Activated CD8-positive, alpha-beta memory T cell treated with anti-CD3 and anti-CD28 coated beads for 24 hours (primary cell): ENCODE data around the gene TACR3.
"Not testable (repeated sequence)": the region's sequence is repeated elsewhere in the genome, so short reads cannot be mapped to it uniquely, and the experiment has no call there.

Source experiments
- DNase-seq: peaks from one replicate; pipeline ENCODE4 v3.0.0-alpha.2; 2020

Gene TACR3, protein sequence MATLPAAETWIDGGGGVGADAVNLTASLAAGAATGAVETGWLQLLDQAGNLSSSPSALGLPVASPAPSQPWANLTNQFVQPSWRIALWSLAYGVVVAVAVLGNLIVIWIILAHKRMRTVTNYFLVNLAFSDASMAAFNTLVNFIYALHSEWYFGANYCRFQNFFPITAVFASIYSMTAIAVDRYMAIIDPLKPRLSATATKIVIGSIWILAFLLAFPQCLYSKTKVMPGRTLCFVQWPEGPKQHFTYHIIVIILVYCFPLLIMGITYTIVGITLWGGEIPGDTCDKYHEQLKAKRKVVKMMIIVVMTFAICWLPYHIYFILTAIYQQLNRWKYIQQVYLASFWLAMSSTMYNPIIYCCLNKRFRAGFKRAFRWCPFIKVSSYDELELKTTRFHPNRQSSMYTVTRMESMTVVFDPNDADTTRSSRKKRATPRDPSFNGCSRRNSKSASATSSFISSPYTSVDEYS

GRCh38 chr4:103719830-103720207, at the start of gene TACR3:
TSS of gene TACR3 (minus strand) at chr4:103719985. CDS start at chr4:103719675, 310 bp downstream.
- no peak for DNase-seq

GRCh38 chr4:103757631-103758030, 37.8 kb upstream of the TACR3 start:
- DNase-seq = no peak

DNA sequence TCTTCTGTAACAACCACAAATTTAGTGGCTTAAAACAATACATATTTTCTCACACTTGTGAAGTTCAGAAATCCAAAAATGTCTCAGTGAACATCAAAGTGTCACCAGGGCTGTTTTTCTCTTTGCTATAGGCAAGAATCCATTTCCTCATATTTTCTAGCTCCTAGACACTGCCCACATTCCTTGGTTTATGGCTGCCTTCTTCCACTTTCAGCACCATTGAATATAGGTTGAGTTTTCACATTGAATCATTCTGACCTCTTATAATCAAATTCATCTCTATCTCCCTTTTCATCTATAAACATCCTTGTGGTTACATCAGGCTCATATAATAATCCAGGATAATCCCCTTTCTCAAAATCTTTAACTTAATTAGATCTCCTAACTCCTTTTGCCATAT, 37.0 kb upstream of the TACR3 start:
- DNase-seq = no peak

GRCh38 chr4:103754844-103755243, 35.1 kb upstream of the TACR3 start:
- no peak for DNase-seq

- no peak for DNase-seq
Observed at GRCh38 chr4:103753868-103754653, 34.3 kb upstream of the TACR3 start.

GRCh38 chr4:103723150-103723549, 3.4 kb upstream of the TACR3 start:
- not testable (repeated sequence) for DNase-seq

GRCh38 chr4:103721251-103721650, 1.5 kb upstream of the TACR3 start:
- no peak for DNase-seq

DNA sequence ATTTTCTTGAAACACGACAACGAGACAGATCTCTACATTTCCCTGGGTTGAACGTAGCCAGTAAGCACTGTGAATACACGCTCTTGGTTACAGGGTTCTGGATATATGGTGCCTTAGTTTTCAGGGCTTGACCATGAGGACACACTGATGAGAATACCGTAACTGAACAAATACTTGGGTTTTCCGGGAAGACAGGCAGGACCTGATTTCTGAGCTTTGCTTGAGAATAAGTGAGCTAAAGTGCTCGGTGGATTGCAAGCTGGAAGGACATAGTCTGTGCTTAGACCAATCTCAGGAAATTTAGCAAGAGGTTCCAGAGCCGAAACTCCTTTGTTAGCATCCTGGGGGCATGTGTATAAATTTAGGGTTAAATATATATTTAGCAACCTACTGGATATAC, 876 bp upstream of the TACR3 start:
- no peak for DNase-seq

- DNase-seq = no peak
Observed at GRCh38 chr4:103719105-103719829, 518 bp downstream of the TACR3 start.

DNA sequence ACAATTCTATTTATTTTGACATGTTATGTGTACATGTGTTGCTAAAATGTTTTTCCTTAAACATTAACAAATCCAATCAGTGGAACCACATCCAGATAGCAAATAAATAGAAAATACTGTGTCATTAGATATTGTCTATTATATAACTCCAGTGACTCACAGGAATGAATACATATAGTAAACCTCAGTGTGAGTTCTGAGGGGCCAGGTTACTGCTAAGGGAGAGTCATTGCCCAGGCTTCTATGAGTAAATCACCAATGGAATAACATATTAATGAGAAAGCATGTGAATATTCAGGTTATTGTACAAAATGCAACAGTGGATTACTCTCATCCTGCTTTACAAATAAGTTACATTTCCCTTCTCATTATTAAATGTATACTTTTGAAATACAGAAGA, 27.2 kb downstream of the TACR3 start:
- no peak for DNase-seq

DNA sequence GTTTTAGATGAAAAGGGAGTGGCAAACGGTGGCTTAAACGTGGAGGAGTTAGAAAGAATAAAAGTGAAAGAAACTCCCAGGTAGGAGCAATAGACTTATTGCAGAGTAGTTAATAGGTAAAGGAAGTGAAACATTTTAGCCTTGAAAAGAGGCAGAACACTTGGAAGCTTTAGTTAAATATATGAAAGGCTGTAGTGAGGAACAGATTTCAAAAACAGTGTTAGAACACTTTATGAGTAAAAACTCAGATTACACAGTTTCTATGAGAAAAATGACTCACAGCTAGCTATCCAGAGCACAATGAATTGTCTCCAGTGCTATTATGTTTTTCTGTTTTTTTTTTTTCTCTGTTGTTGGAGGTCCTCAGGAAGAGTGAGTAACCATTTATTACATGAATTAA, 45.8 kb downstream of the TACR3 start:
- DNase-seq = no peak

DNA sequence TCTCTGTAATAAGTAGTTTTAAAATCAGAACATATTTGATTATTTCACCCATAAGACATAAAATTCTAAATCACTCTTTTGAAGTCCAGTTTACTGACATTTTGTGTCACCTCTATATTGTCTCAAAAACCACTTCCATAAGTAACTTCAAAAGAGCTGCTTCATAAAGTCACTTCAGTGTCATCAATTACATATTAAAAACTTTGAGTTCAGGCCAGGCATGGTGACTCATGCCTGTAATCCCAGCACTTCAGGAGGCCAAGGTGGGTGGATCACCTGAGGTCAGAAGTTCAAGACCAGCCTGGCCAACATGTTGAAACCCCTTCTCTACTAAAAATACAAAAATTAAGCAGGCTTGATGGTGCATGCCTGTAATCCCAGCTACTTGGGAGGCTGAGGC, 53.0 kb downstream of the TACR3 start:
- not testable (repeated sequence) for DNase-seq

DNA sequence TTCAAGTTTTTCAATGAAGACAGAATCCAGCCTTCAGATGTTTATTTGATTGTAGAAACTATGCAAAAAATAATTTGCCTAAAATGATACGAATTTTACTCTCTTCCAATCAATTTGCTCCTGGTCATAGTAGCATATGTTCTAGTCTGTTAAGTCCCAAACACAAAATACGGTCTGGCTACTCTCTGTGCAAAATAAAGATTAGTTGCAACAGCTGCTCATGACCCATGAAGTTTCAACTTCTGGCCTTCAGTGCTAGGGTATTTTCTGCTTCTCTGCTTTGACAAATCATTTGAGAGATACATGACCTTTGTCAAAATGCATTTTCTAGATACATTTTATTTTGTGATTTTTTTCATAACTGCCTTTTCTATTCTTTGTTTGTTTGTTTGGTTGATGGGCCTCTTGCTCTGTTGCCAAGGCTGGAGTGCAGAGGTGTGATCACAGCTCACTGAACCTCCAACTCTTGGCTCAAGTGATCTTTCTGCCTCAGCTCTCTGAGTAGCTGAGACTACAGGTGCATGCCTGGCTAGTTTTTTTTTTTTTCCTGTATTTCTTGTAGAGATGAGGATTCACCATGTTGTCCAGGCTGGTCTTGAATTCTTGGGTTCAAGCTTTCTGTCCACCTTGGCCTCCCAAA, 55.2 kb downstream of the TACR3 start:
- DNase-seq = no peak

GRCh38 chr4:103648541-103648940, 71.2 kb downstream of the TACR3 start:
- DNase-seq = no peak

DNA sequence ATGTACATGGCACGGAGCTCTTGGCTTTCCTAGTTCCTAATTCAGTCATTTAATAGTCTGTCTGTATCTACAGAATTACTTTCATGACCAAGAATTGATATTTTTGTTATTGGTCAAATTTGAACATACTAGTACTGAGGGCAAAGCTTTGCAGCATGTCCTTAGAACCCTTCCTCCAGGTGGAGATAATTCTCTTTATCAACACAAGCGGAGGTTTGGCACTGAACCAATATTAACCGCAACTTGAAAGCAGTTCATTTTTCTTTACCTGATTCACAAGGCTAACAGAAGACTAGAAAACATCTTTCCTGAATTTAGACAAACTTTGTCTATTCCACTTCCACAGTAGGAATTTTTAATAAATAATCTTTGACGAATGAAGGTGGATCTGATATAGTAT, 73.8 kb downstream of the TACR3 start:
- DNase-seq = no peak

GRCh38 chr4:103634236-103634635, 85.5 kb downstream of the TACR3 start:
- DNase-seq = no peak

DNA sequence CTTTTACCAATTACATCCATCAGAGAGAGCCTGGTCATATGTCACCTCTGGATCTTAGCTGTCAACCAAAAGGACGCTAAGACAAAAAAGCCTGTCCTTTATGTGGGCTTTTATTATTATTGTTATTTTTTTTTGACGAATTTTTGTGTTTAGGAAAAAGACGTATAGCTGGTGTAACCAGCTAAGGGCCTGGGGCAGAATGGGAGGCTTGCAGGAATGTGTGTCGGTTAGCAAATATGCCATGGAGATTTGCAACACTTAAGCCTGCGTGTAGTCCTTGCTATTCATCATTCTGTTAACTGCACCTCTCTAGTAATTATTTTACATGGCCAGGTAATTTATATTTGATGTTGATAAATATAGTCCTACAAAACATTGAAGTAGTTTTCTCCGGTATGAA, 93.5 kb downstream of the TACR3 start:
- DNase-seq = no peak

GRCh38 chr4:103591841-103592240, 127.9 kb downstream of the TACR3 start:
- DNase-seq = no peak

- no peak for DNase-seq
Observed at GRCh38 chr4:103567591-103567990, 152.2 kb downstream of the TACR3 start.

- DNase-seq = not testable (repeated sequence)
Observed at GRCh38 chr4:103559178-103559577, 160.6 kb downstream of the TACR3 start.
